CD4-positive, alpha-beta T cell (primary cell): ENCODE data around the gene FRMD8. TPM values are rescaled to one million over a fixed set of nuclear protein-coding genes. Genes with fewer than 3 reads are reported as not detected.
A peak's percentile ranks its signal among the peaks of the same experiment; 100 is the strongest.

Source experiments
- ATAC-seq: fragments of 200-7000 bp; cut with Tn5 transposase; one replicate; pipeline ENCODE4 v1.10.0; 2022; ENCODE audit warnings: mild to moderate bottlenecking; ENCODE audit not compliant: poor library complexity
- CTCF ChIA-PET: fragments of 350-600 bp; sonication (Branson Sonifier 250); formaldehyde crosslinking; loops from one replicate; lab custom pipeline; 2021; ENCODE audit warnings: antibody characterized with exemption, inconsistent platforms; lab: Charles Lee
- POLR2A ChIA-PET: fragments of 350-600 bp; sonication (Branson Sonifier 250); formaldehyde crosslinking; loops from one replicate; lab custom pipeline; 2021; ENCODE audit warnings: antibody characterized with exemption, inconsistent platforms; lab: Charles Lee
- DNase-seq, 14 experiments: peaks; one replicate each; pipeline ENCODE4 v3.0.0-alpha.2; 2013 to 2020; ENCODE audit warnings: mixed read lengths in 2 of 14
- H3K27ac ChIP-seq, 2 donors: one replicate each; pipeline versions ENCODE4 v1.5.1 to v1.7.0; 2013; ENCODE audit warnings: low read length in 2 of 2, low read depth in 1 of 2, mild to moderate bottlenecking in 1 of 2
- H3K27me3 ChIP-seq, 2 experiments: 1 replicate in 1 of 2; 2 replicates in 1 of 2; pipeline versions ENCODE4 v1.6.1 to v1.7.0; 2013; ENCODE audit warnings: low read length in 2 of 2, control low read depth in 1 of 2, mild to moderate bottlenecking in 1 of 2, moderate library complexity in 1 of 2; ENCODE audit not compliant: insufficient read depth in 2 of 2, control insufficient read depth in 1 of 2
- H3K36me3 ChIP-seq: one replicate; pipeline ENCODE4 v1.6.1; 2013; ENCODE audit warnings: low read length, control low read depth; ENCODE audit not compliant: insufficient read depth
- H3K4me1 ChIP-seq: one replicate; pipeline ENCODE4 v1.6.1; 2013; ENCODE audit warnings: low read length, control low read depth; ENCODE audit not compliant: insufficient read depth
- H3K4me3 ChIP-seq: one replicate; pipeline ENCODE4 v1.5.1; 2013; ENCODE audit warnings: mild to moderate bottlenecking, low read length, moderate library complexity
- H3K9me3 ChIP-seq, 2 experiments: 1 replicate in 1 of 2; 2 replicates in 1 of 2; pipeline versions ENCODE4 v1.6.1 to v1.7.0; 2013; ENCODE audit warnings: low read length in 2 of 2, mild to moderate bottlenecking in 2 of 2, control low read depth in 1 of 2, moderate library complexity in 1 of 2; ENCODE audit not compliant: control insufficient read depth in 1 of 2, insufficient read depth in 1 of 2
- H3K27ac Mint-ChIP-seq: one replicate; pipeline ENCODE4 v1.8.0; 2020; ENCODE audit warnings: mixed read lengths
- H3K27me3 Mint-ChIP-seq: one replicate; pipeline ENCODE4 v1.8.0; 2021; ENCODE audit warnings: mixed read lengths
- H3K36me3 Mint-ChIP-seq: one replicate; pipeline ENCODE4 v1.8.0; 2021; ENCODE audit warnings: low read depth, mixed read lengths
- H3K4me1 Mint-ChIP-seq: one replicate; pipeline ENCODE4 v1.8.0; 2021; ENCODE audit warnings: low read depth, mixed read lengths
- H3K4me3 Mint-ChIP-seq: one replicate; pipeline ENCODE4 v1.8.0; 2020; ENCODE audit warnings: mild to moderate bottlenecking, mixed read lengths
- H3K9me3 Mint-ChIP-seq: one replicate; pipeline ENCODE4 v1.8.0; 2020; ENCODE audit warnings: mixed read lengths
- intact Hi-C, 2 experiments: fragments of 100-400 bp; cut with DNase I in 1 of 2; cut with micrococcal nuclease in 1 of 2; formaldehyde crosslinking; loops; one replicate each; pipeline versions ENCODE4 v1.15.1 to v1.9.0; 2023 to 2025; cut with DNase I, micrococcal nuclease
- total RNA-seq, 174 experiments: library from RNA in 2 of 174; stranded (reverse) in 2 of 174; gene quantifications; one replicate each; pipeline ENCODE4 v1.2.3 and lab custom pipeline; 2021 to 2026
- TF ChIP-seq, protein P1 (sequence below): fragments of 200-600 bp; IDR thresholded peaks from one replicate; pipeline ENCODE4 v1.8.0; 2022; ENCODE audit warnings: antibody characterized with exemption, mild to moderate bottlenecking

The FRMD8 gene
- total RNA-seq, 2 experiments from 2014 or later = 19.4 to 25.3 TPM

DNA sequence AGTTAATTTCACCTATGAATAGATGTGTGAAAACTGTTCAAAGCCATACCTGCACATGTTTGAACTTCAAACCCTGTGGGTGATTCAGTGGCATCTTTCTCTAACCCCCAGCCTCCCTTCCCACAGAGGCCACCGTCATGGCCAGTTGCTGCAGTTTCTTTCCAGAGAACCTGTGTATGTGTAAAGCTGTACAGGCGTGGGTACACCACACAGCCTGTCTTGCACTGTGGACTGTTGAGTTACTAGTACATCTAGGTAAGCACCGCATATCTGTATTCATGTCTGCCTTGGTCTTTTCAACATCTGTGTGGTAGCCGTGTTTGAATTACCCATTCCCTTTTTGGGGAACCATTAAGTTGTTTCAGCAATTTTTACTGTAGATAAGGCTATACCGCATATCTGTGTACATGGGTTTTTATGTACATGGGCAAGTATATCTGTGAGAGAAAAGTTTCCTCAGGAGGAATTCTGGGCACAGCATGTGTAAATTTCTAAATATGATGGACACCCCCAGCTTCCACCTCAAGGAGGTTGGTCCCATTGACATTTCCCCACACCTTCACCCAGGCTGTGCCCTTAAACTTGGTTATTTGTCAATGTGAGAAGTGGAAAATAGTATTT is 50.1 kb downstream of the FRMD8 start:
- Histone ChIP-seq H3K4me1 (peaks cover 47% of the 10 kb centered on the region), H3K27me3 (no peaks in the 10 kb centered on the region), H3K4me3 (no peak overlapping the region), H3K36me3 (peaks cover 54% of the 10 kb centered on the region), H3K9me3 (no peaks in the 10 kb centered on the region), H3K27ac (no peak overlapping the region)
- Mint-ChIP-seq H3K4me1 (peaks cover 83% of the 10 kb centered on the region), H3K27ac (no peak overlapping the region), H3K4me3 (no peak overlapping the region), H3K27me3 (no peaks in the 10 kb centered on the region), H3K36me3 (peaks cover 71% of the 10 kb centered on the region), H3K9me3 (no peaks in the 10 kb centered on the region)
- ATAC-seq = no peak
- TF ChIP-seq, protein P1, sequence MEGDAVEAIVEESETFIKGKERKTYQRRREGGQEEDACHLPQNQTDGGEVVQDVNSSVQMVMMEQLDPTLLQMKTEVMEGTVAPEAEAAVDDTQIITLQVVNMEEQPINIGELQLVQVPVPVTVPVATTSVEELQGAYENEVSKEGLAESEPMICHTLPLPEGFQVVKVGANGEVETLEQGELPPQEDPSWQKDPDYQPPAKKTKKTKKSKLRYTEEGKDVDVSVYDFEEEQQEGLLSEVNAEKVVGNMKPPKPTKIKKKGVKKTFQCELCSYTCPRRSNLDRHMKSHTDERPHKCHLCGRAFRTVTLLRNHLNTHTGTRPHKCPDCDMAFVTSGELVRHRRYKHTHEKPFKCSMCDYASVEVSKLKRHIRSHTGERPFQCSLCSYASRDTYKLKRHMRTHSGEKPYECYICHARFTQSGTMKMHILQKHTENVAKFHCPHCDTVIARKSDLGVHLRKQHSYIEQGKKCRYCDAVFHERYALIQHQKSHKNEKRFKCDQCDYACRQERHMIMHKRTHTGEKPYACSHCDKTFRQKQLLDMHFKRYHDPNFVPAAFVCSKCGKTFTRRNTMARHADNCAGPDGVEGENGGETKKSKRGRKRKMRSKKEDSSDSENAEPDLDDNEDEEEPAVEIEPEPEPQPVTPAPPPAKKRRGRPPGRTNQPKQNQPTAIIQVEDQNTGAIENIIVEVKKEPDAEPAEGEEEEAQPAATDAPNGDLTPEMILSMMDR = no peak
- intact Hi-C loops = no loop called here
- DNase-seq = peak in 1 of 14 experiments; percentile 31
- POLR2A ChIA-PET = interaction anchor here (0.8 to 3.3 kb wide), 8 partner anchors 11 to 136 kb away, joined by 3 to 23 read pairs (median 10); partner anchors contain the start of genes FAM89B, MALAT1 and NEAT1
- CTCF ChIA-PET = interaction anchor here (1.3 kb wide), 1 partner anchor 54 kb away, joined by 5 read pairs; the partner anchor contains the start of gene SLC25A45

DNA sequence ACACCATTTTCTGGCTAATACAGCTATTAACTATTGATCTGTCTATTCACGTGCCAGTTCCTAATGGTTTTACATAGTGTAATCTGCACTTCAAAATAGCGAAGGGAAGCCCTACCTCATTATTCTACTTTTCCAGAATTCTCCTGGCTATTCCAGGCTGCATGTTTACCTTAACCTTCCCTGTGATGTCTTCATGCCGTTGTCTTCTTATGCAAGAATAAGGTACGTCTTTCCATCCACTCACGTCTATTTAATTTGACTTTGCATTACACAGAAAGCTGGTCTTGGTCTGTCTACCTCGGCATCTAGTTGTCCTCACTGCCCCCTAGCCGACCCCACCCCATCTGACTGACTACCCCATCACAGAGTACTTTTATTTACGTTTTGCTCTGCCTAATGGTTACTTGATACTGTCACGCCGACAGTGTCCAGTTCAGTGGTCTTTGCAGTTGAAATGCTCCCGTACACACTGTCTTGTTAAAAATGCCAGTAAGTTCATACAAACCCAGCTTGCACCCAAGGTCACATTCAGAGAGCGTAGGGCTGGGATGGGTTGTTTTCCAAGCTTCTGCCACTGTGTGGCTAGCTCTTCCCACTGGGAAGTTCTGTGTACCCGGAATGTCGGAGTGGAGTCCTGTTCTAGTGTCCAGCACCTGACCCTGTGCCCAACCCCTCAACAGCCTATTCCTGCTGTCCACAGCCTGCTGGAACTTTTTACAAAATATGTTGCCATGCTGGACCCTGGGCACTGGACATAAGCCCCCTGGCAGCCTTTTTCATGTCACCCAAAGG is 51.2 kb downstream of the FRMD8 start:
- Mint-ChIP-seq H3K9me3 (no peaks in the 10 kb centered on the region), H3K36me3 (peaks cover 71% of the 10 kb centered on the region), H3K27ac (no peak overlapping the region), H3K4me1 (peaks cover 79% of the 10 kb centered on the region), H3K27me3 (no peaks in the 10 kb centered on the region), H3K4me3 (no peak overlapping the region)
- TF ChIP-seq, protein P1 = no peak
- ChIA-PET POLR2A (interaction anchor here (0.8 to 3.3 kb wide), 8 partner anchors 12 to 135 kb away, joined by 3 to 23 read pairs (median 10); partner anchors contain the start of genes FAM89B, MALAT1 and NEAT1), CTCF (interaction anchor here (1.3 kb wide), 1 partner anchor 55 kb away, joined by 5 read pairs; the partner anchor contains the start of gene SLC25A45)
- intact Hi-C loops = no loop called here
- DNase-seq (peak in 1 of 14 experiments; percentile 3), ATAC-seq (no peak)
- peaks cover 63% of the 10 kb centered on the region for H3K36me3 ChIP-seq
- H3K27me3 ChIP-seq = no peaks in the 10 kb centered on the region
- peaks cover 56% of the 10 kb centered on the region for H3K4me1 ChIP-seq
- H3K4me3 ChIP-seq = no peak overlapping the region
- H3K9me3 ChIP-seq = no peaks in the 10 kb centered on the region
- no peak overlapping the region for H3K27ac ChIP-seq

DNA sequence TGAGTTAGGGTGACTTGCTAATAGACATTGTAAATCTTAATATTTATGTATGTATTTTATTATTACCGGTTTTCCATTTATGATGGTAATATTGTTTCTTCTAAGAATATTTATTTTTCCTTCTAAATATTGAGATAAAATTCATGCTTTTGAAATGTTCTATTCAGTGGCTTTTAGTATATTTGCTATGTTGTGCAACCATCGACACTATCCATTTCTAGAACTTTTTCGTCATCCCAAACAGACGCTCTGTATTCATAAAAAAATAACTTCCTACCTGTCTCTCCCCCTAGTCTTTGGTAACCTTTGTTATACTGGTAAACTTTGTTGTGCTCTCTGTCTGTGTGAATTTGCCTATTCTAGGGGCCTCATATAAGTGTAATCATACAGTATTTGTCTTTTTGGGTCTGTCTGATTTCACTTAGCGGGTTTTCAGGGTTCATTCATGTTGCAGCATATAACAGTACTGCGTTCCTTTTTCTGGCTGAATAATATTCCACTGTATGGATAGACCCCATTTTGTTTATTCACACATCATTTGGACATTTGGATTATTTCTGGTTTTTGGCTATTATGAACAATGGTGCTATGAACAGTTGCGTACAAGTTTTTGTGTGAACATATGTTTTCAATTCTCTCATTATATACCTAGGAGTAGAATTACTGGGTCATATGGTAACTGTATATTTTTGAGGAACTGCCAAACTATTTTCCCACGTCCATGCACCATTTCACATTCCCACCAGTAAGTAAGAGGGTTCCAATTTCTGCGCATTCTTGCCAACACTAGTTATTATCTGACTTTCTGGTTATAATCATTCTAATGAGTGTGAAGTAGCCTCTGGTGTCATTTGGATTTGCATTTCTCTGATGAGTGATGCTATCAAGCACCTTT is 52.1 kb downstream of the FRMD8 start:
- Mint-ChIP-seq H3K27ac (peak overlapping the region; percentile 59), H3K36me3 (peaks cover 71% of the 10 kb centered on the region), H3K4me3 (no peak overlapping the region), H3K4me1 (peaks cover 77% of the 10 kb centered on the region), H3K27me3 (no peaks in the 10 kb centered on the region), H3K9me3 (no peaks in the 10 kb centered on the region)
- Histone ChIP-seq H3K36me3 (peaks cover 70% of the 10 kb centered on the region), H3K4me3 (no peak overlapping the region), H3K27me3 (no peaks in the 10 kb centered on the region), H3K9me3 (no peaks in the 10 kb centered on the region), H3K27ac (no peak overlapping the region), H3K4me1 (peaks cover 61% of the 10 kb centered on the region)
- DNase-seq = peak in 1 of 14 experiments; percentile 5
- ChIA-PET CTCF (no interaction called here), POLR2A (interaction anchor here (0.7 to 3.3 kb wide), 5 partner anchors 13 to 61 kb away, joined by 3 to 23 read pairs (median 9); partner anchors contain the start of gene MALAT1)
- intact Hi-C loops = no loop called here
- ATAC-seq = no peak
- TF ChIP-seq, protein P1 = no peak
